Rectal smooth muscle tissue (tissue), 1 donor: Measurements from ENCODE around the gene CCDC88A.
"Not testable (repeated sequence)": the region's sequence is repeated elsewhere in the genome, so short reads cannot be mapped to it uniquely, and the experiment has no call there.

Experiments
- H3K27ac ChIP-seq: one replicate; pipeline ENCODE4 v1.7.0; 2013; ENCODE audit warnings: low read depth, low read length, inconsistent platforms
- H3K27me3 ChIP-seq: one replicate; pipeline ENCODE4 v1.7.0; 2013; ENCODE audit warnings: low read length; ENCODE audit not compliant: control insufficient read depth, insufficient read depth
- H3K36me3 ChIP-seq: one replicate; pipeline ENCODE4 v1.7.0; 2013; ENCODE audit warnings: low read length; ENCODE audit not compliant: control insufficient read depth, insufficient read depth
- H3K4me1 ChIP-seq: one replicate; pipeline ENCODE4 v1.7.0; 2013; ENCODE audit warnings: low read length; ENCODE audit not compliant: control insufficient read depth, insufficient read depth
- H3K4me3 ChIP-seq: one replicate; pipeline ENCODE4 v1.7.0; 2013; ENCODE audit warnings: low read length
- H3K9ac ChIP-seq: one replicate; pipeline ENCODE4 v1.7.0; 2013; ENCODE audit warnings: low read length

Gene CCDC88A

GRCh38 chr2:55268907-55269644 is 150.6 kb downstream of the CCDC88A start, which contains the start of gene MTIF2:
TSS of gene MTIF2 (minus strand) at chr2:55269231. CDS start at chr2:55263858, 5,373 bp downstream.
- Histone ChIP-seq H3K4me3 (peak within 1 kb of the TSS; percentile 99), H3K27ac (peak within 1 kb of the TSS; percentile 94), H3K9ac (peak within 1 kb of the TSS; percentile 95), H3K27me3 (no peaks in the 10 kb centered on the region), H3K4me1 (no peaks in the 10 kb centered on the region), H3K36me3 (peaks cover 13% of the 10 kb centered on the region)

GRCh38 chr2:55268288-55268906 is 151.3 kb downstream of the CCDC88A start:
- Histone ChIP-seq H3K4me3 (peak overlapping the region; percentile 99), H3K27me3 (no peaks in the 10 kb centered on the region), H3K27ac (peak overlapping the region; percentile 94)

DNA sequence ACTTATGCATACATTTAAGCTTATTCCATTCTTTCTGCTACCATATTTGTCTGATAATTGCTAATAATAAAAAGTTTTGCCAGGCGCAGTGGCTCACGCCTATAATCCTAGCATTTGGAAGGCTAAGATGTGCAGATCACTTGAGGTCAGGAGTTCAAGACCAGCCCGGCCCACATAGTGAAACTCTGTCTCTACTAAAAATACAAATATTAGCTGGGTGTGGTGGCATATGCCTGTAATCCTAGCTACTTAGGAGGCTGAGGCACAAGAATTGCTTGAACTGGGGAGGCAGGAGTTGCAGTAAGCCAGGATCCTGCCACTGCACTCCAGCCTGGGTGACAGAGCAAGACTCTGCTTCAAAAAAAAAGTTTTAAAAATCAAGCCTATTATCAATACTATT is 160.1 kb downstream of the CCDC88A start:
- H3K4me3 ChIP-seq, H3K27me3 ChIP-seq, H3K9ac ChIP-seq, H3K4me1 ChIP-seq, H3K27ac ChIP-seq: not testable (repeated sequence)
- H3K36me3 ChIP-seq = peaks cover 17% of the 10 kb centered on the region

More at GRCh38 chr2:55268288-55268906, 151.3 kb downstream of the CCDC88A start:
- no peaks in the 10 kb centered on the region for H3K4me1 ChIP-seq
- H3K9ac ChIP-seq = peak overlapping the region; percentile 95
- H3K36me3 ChIP-seq = peaks cover 19% of the 10 kb centered on the region

- Histone ChIP-seq H3K27ac (no peak overlapping the region), H3K4me3 (no peak overlapping the region), H3K9ac (no peak overlapping the region), H3K27me3 (no peaks in the 10 kb centered on the region), H3K4me1 (no peaks in the 10 kb centered on the region), H3K36me3 (peaks cover 10% of the 10 kb centered on the region)
Observed at GRCh38 chr2:55252832-55253231, 166.8 kb downstream of the CCDC88A start.

DNA sequence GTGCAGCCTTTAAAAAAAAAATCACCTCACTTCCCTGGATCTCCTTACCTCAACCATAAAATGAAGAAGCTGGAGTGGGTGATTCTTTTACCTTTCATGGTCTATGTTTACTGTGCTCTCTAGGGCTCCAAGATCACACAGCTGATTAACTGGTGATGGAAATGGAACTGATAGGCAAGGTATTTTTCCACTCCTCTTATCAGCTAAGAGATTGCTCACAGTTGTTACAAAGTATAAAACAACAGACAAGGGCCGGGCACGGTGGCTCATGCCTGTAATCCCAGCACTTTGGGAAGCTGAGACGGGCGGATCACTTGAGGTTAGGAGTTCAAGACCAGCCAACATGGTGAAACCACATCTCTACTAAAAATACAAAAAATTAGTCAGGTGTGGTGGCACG is 172.6 kb downstream of the CCDC88A start:
- H3K9ac ChIP-seq = no peak overlapping the region
- no peaks in the 10 kb centered on the region for H3K4me1 ChIP-seq
- no peak overlapping the region for H3K4me3 ChIP-seq
- H3K36me3 ChIP-seq = peaks cover 8% of the 10 kb centered on the region
- H3K27ac ChIP-seq = no peak overlapping the region
- H3K27me3 ChIP-seq = no peaks in the 10 kb centered on the region

- Histone ChIP-seq H3K27me3 (no peaks in the 10 kb centered on the region), H3K9ac (no peak overlapping the region), H3K36me3 (peaks cover 8% of the 10 kb centered on the region), H3K4me3 (no peak overlapping the region), H3K4me1 (no peaks in the 10 kb centered on the region), H3K27ac (no peak overlapping the region)
Observed at GRCh38 chr2:55245411-55245810, 174.2 kb downstream of the CCDC88A start.

DNA sequence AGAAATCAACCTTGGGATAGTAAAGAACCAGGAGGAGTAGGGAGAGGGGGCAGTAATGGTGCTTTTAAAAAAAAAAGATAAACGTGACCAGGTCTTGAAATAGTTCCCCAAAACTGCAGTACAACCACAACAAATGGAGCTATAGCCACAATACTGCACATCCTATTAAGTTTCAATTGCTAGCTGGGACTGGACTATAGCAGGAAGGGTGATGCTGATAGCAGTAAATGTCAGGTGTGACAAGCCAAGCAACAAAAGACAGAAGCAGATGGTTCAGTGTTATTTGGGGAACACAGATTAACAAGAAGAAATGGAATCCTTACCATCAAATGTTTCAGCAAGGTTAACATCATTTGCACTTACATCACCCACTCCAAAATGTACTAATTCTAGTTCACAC is 177.0 kb downstream of the CCDC88A start:
- Histone ChIP-seq H3K36me3 (peaks cover 4% of the 10 kb centered on the region), H3K4me1 (no peaks in the 10 kb centered on the region), H3K4me3 (no peak overlapping the region), H3K27ac (no peak overlapping the region), H3K9ac (no peak overlapping the region), H3K27me3 (no peaks in the 10 kb centered on the region)

DNA sequence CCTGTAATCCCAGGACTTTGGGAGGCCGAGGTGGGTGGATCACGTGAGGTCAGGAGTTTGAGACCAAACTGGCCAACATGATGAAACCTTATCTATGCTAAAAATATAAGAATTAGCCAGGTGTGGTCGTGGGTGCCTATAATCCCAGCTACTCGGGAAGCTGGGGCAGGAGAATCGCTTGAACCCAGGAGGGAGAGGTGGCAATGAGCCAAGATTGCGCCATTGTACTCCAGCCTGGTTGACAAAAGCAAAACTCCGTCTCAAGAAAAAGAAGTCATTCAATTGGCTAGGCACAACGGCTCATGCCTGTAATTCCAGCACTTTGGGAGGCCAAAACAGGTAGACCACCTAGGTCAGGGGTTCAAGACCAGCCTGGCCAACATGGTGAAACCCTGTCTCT is 178.1 kb downstream of the CCDC88A start:
- not testable (repeated sequence) for H3K4me3 ChIP-seq, H3K27ac ChIP-seq, H3K4me1 ChIP-seq, H3K9ac ChIP-seq, H3K27me3 ChIP-seq, H3K36me3 ChIP-seq

DNA sequence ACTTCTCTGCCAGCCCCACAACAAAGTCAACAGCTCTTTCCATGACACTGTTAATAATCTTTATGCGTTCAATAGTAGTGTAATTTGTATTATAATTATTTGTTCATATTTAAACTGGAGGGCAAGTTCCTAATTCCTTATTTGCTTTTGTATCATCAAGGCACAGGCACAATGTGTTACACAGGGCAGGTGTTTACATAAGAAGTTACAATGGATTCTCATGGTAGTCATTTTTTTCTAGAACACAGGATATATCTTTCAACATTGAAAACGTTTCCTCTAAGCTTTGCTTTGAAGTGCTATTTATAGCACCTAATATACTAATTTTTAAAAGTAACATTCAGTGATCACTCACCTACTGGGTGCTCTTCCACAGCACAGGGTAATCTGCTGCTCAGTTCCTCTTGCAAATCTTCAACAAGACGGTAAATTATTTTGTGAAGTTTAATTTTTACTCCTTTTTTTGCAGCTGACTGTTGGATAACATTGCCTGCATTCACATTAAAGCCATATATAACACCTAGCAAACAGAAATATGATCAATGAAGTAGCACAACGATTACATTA is 179.9 kb downstream of the CCDC88A start:
- H3K4me1 ChIP-seq = no peaks in the 10 kb centered on the region
- no peak overlapping the region for H3K27ac ChIP-seq
- H3K36me3 ChIP-seq = peaks cover 14% of the 10 kb centered on the region
- no peak overlapping the region for H3K4me3 ChIP-seq
- no peak overlapping the region for H3K9ac ChIP-seq
- H3K27me3 ChIP-seq = no peaks in the 10 kb centered on the region
